Measurements from ENCODE around the gene CGB8.
"Not testable (repeated sequence)": the region's sequence is repeated elsewhere in the genome, so short reads cannot be mapped to it uniquely, and the experiment has no call there.

DNA sequence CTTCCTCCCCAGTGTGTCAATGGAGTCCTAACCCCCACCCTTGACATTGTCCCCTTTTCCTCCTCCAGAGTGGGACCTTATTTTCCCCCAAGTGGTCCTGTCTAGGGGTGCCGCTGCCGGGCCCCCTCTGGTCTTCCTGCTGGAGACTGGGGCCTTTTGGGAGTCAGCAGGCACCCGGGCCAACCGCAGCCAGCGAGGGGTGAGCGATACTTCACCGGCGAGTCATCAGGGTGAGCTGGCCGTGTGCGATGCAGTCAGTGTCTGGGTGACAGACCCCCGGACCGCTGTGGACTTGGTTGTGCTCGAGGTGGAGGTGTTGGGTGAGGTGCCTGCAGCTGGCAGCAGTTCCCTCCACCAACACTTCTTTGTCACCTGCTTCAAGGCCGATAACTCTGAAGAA, 19.2 kb downstream of the CGB8 start:
- TF ChIP-seq, protein P1, sequence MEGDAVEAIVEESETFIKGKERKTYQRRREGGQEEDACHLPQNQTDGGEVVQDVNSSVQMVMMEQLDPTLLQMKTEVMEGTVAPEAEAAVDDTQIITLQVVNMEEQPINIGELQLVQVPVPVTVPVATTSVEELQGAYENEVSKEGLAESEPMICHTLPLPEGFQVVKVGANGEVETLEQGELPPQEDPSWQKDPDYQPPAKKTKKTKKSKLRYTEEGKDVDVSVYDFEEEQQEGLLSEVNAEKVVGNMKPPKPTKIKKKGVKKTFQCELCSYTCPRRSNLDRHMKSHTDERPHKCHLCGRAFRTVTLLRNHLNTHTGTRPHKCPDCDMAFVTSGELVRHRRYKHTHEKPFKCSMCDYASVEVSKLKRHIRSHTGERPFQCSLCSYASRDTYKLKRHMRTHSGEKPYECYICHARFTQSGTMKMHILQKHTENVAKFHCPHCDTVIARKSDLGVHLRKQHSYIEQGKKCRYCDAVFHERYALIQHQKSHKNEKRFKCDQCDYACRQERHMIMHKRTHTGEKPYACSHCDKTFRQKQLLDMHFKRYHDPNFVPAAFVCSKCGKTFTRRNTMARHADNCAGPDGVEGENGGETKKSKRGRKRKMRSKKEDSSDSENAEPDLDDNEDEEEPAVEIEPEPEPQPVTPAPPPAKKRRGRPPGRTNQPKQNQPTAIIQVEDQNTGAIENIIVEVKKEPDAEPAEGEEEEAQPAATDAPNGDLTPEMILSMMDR (IDR thresholded peaks at IDR 0.05; ENCODE audit: poor library complexity), result not testable (repeated sequence)
- TF ChIP-seq EZH2 (IDR thresholded peaks at IDR 0.05; ENCODE audit: borderline replicate concordance); EZH2phosphoT487 (IDR thresholded peaks at IDR 0.05; ENCODE audit: low read depth, severe bottlenecking, unreplicated experiment): not testable (repeated sequence)

All from hepatocyte (in vitro differentiated cells).